Measurements from ENCODE around the gene CLSTN2.

CLSTN2 gene

DNA sequence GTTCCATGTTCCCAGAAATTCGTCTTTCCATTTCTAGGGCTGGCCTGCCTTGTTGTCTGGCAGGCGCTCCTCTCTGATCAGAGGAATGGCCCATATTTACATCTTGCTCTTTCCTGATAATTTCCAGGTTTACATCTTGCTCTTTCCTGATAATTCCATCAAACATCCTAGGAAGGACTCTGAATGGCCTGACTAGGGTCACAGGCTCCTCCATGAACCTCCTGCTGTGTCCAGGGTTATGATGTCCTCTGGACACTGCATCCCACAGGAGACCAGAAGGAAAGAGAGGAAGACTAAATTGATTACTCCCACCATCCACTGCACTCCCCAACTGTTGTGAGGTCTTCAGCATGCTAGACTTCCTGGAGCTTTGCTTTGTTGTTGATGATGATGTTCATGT, 75.4 kb downstream of the CLSTN2 start:
- TF ChIP-seq, protein P1, sequence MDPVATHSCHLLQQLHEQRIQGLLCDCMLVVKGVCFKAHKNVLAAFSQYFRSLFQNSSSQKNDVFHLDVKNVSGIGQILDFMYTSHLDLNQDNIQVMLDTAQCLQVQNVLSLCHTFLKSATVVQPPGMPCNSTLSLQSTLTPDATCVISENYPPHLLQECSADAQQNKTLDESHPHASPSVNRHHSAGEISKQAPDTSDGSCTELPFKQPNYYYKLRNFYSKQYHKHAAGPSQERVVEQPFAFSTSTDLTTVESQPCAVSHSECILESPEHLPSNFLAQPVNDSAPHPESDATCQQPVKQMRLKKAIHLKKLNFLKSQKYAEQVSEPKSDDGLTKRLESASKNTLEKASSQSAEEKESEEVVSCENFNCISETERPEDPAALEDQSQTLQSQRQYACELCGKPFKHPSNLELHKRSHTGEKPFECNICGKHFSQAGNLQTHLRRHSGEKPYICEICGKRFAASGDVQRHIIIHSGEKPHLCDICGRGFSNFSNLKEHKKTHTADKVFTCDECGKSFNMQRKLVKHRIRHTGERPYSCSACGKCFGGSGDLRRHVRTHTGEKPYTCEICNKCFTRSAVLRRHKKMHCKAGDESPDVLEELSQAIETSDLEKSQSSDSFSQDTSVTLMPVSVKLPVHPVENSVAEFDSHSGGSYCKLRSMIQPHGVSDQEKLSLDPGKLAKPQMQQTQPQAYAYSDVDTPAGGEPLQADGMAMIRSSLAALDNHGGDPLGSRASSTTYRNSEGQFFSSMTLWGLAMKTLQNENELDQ (tag by site-specific recombination; IDR thresholded peaks at IDR 0.05; ENCODE audit: low read depth): no peak
- TF ChIP-seq, protein P2, sequence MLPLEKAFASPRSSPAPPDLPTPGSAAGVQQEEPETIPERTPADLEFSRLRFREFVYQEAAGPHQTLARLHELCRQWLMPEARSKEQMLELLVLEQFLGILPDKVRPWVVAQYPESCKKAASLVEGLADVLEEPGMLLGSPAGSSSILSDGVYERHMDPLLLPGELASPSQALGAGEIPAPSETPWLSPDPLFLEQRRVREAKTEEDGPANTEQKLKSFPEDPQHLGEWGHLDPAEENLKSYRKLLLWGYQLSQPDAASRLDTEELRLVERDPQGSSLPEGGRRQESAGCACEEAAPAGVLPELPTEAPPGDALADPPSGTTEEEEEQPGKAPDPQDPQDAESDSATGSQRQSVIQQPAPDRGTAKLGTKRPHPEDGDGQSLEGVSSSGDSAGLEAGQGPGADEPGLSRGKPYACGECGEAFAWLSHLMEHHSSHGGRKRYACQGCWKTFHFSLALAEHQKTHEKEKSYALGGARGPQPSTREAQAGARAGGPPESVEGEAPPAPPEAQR (tag by site-specific recombination; IDR thresholded peaks at IDR 0.05): no peak
- TF ChIP-seq ZNF211 (tag by site-specific recombination; IDR thresholded peaks at IDR 0.05; ENCODE audit: low read depth) (no peak), ZNF670 (tag by site-specific recombination; IDR thresholded peaks at IDR 0.05; ENCODE audit: low read depth) (no peak), ZBTB8A (tag by site-specific recombination; IDR thresholded peaks at IDR 0.05) (no peak), ZNF324 (tag by site-specific recombination; IDR thresholded peaks at IDR 0.05) (no peak), ZNF404 (tag by site-specific recombination; IDR thresholded peaks at IDR 0.05) (no peak), ZNF677 (tag by site-specific recombination; IDR thresholded peaks at IDR 0.05) (no peak), ZNF2 (tag by site-specific recombination; IDR thresholded peaks at IDR 0.05) (no peak), ZNF791 (tag by site-specific recombination; IDR thresholded peaks at IDR 0.05) (no peak), IKZF3 (tag by site-specific recombination; IDR thresholded peaks at IDR 0.05) (no peak), YY1 (tag by site-specific recombination; IDR thresholded peaks at IDR 0.05) (no peak), SP7 (tag by site-specific recombination; IDR thresholded peaks at IDR 0.05) (no peak), FEZF1 (tag by site-specific recombination; IDR thresholded peaks at IDR 0.05) (no peak), ZFP3 (tag by site-specific recombination; IDR thresholded peaks at IDR 0.05; ENCODE audit: low read depth) (no peak)
- TF ChIP-seq, protein P3, sequence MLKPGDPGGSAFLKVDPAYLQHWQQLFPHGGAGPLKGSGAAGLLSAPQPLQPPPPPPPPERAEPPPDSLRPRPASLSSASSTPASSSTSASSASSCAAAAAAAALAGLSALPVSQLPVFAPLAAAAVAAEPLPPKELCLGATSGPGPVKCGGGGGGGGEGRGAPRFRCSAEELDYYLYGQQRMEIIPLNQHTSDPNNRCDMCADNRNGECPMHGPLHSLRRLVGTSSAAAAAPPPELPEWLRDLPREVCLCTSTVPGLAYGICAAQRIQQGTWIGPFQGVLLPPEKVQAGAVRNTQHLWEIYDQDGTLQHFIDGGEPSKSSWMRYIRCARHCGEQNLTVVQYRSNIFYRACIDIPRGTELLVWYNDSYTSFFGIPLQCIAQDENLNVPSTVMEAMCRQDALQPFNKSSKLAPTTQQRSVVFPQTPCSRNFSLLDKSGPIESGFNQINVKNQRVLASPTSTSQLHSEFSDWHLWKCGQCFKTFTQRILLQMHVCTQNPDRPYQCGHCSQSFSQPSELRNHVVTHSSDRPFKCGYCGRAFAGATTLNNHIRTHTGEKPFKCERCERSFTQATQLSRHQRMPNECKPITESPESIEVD (tag by site-specific recombination; IDR thresholded peaks at IDR 0.05): no peak
- TF ChIP-seq, protein P4, sequence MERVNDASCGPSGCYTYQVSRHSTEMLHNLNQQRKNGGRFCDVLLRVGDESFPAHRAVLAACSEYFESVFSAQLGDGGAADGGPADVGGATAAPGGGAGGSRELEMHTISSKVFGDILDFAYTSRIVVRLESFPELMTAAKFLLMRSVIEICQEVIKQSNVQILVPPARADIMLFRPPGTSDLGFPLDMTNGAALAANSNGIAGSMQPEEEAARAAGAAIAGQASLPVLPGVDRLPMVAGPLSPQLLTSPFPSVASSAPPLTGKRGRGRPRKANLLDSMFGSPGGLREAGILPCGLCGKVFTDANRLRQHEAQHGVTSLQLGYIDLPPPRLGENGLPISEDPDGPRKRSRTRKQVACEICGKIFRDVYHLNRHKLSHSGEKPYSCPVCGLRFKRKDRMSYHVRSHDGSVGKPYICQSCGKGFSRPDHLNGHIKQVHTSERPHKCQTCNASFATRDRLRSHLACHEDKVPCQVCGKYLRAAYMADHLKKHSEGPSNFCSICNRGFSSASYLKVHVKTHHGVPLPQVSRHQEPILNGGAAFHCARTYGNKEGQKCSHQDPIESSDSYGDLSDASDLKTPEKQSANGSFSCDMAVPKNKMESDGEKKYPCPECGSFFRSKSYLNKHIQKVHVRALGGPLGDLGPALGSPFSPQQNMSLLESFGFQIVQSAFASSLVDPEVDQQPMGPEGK (tag by site-specific recombination; IDR thresholded peaks at IDR 0.05): no peak
- TF ChIP-seq, protein P5, sequence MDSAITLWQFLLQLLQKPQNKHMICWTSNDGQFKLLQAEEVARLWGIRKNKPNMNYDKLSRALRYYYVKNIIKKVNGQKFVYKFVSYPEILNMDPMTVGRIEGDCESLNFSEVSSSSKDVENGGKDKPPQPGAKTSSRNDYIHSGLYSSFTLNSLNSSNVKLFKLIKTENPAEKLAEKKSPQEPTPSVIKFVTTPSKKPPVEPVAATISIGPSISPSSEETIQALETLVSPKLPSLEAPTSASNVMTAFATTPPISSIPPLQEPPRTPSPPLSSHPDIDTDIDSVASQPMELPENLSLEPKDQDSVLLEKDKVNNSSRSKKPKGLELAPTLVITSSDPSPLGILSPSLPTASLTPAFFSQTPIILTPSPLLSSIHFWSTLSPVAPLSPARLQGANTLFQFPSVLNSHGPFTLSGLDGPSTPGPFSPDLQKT (IDR thresholded peaks at IDR 0.05; ENCODE audit: borderline replicate concordance, low read depth, low read length): no peak
- Histone ChIP-seq H3K9me3 (ENCODE audit: control insufficient read depth, insufficient read depth, low read depth, low read length) (no peaks in the 10 kb centered on the region), H3K36me3 (ENCODE audit: control insufficient read depth in 2 of 2, insufficient read depth in 1 of 2, low read length in 2 of 2) (no peaks in the 10 kb centered on the region), H3K27ac (ENCODE audit: extremely low read depth, low read depth, low read length) (no peak overlapping the region), H3K4me3 (ENCODE audit: low read depth, low read length) (no peak overlapping the region), H3K4me1 (ENCODE audit: control insufficient read depth, insufficient read depth, low read length) (no peaks in the 10 kb centered on the region)
- ChIA-PET POLR2A (no interaction called here), CTCF (no interaction called here)

DNA sequence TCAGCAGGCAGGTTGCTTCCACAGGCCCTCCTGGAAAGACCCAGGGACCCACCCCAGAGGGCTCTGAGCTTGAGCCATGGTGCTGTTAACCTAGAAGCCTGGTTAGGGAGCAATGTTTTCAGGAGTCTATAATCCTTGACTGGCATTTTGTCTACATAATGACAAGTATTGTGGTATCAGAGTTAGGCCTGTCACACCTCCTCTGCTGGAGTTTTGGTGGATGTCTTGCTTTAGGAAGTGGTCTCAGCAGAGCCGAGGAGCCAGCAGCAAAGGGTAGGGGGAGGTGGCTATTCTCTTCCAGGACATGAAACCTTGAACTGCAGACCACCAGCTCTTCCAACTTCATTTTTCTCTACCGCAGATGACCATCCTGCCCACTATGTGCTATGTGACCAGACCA, 76.1 kb downstream of the CLSTN2 start:
- Histone ChIP-seq H3K9me3 (ENCODE audit: control insufficient read depth, insufficient read depth, low read depth, low read length) (no peaks in the 10 kb centered on the region), H3K4me1 (ENCODE audit: control insufficient read depth, insufficient read depth, low read length) (no peaks in the 10 kb centered on the region), H3K27ac (ENCODE audit: extremely low read depth, low read depth, low read length) (no peak overlapping the region), H3K4me3 (ENCODE audit: low read depth, low read length) (no peak overlapping the region), H3K36me3 (ENCODE audit: control insufficient read depth in 2 of 2, insufficient read depth in 1 of 2, low read length in 2 of 2) (no peaks in the 10 kb centered on the region)
- POLR2A ChIA-PET: no interaction called here
- CTCF ChIA-PET: no interaction called here
- TF ChIP-seq GFI1B (tag by site-specific recombination; IDR thresholded peaks at IDR 0.05) (no peak), ZNF350 (tag by site-specific recombination; IDR thresholded peaks at IDR 0.05) (no peak), ZNF394 (tag by site-specific recombination; IDR thresholded peaks at IDR 0.05; ENCODE audit: borderline replicate concordance) (no peak), ZNF830 (tag by site-specific recombination; IDR thresholded peaks at IDR 0.05; ENCODE audit: low read depth) (no peak), ZNF335 (tag by site-specific recombination; conservative IDR thresholded peaks at IDR 0.05) (no peak)
- TF ChIP-seq, protein P6, sequence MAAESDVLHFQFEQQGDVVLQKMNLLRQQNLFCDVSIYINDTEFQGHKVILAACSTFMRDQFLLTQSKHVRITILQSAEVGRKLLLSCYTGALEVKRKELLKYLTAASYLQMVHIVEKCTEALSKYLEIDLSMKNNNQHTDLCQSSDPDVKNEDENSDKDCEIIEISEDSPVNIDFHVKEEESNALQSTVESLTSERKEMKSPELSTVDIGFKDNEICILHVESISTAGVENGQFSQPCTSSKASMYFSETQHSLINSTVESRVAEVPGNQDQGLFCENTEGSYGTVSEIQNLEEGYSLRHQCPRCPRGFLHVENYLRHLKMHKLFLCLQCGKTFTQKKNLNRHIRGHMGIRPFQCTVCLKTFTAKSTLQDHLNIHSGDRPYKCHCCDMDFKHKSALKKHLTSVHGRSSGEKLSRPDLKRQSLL (tag by site-specific recombination; IDR thresholded peaks at IDR 0.05): no peak
- TF ChIP-seq, protein P3 (tag by site-specific recombination; IDR thresholded peaks at IDR 0.05): no peak

Data from HEK293 (cell line).